Measurements from ENCODE around the gene EMSY. TPM values are rescaled to one million over a fixed set of nuclear protein-coding genes. Genes with fewer than 3 reads are reported as not detected.

The EMSY gene
- total and polyA plus RNA-seq, 2 of the 8 experiments (the other 6 are each of a cell fraction or from before 2014, with no cell fraction given): 29.6 to 34.6 TPM

GRCh38 chr11:76589964-76590950 lies 145.4 kb downstream of the EMSY start:
- no peak overlapping the region for H2BK20ac ChIP-seq (ENCODE audit: low read length)
- no peak for TF ChIP-seq RXRA (IDR thresholded peaks at IDR 0.05; ENCODE audit: insufficient read depth, low read depth, low read length)
- no peak for TF ChIP-seq RFX5 (IDR thresholded peaks at IDR 0.05; ENCODE audit: borderline replicate concordance, low read depth, low read length)
- no peaks in the 10 kb centered on the region for H3K36me3 ChIP-seq (ENCODE audit: control insufficient read depth in 2 of 4, insufficient read depth in 4 of 4, low read length in 3 of 4)
- H3K79me1 ChIP-seq (ENCODE audit: low read depth, low read length): no peaks in the 10 kb centered on the region
- no peak overlapping the region; the same call in 1 of the 2 replicates for H4K8ac ChIP-seq (ENCODE audit: extremely low read depth, insufficient read depth, low read length)
- FAIRE-seq: no peak
- no peak overlapping the region for H2BK5ac ChIP-seq (ENCODE audit: low read depth, low read length)
- no peaks in the 10 kb centered on the region for H4K20me1 ChIP-seq (replicated peaks in 1 of 2; ENCODE audit: control insufficient read depth in 1 of 2, insufficient read depth in 2 of 2, low read length in 2 of 2)
- CTCF ChIA-PET (ENCODE audit: partially characterized antibody): interaction anchor here (0.7 to 3.9 kb wide), 5 partner anchors 9 to 99 kb away, joined by 3 to 26 read pairs (median 4); no protein-coding TSS in a partner anchor
- no peak overlapping the region for H3K27ac ChIP-seq (ENCODE audit: low read depth, low read length)
- no peak overlapping the region for H2BK15ac ChIP-seq (ENCODE audit: low read length)
- H3K4me2 ChIP-seq (ENCODE audit: insufficient read depth in 1 of 2, low read depth in 2 of 2, low read length in 2 of 2): no peak overlapping the region
- no peaks in the 10 kb centered on the region for H3K27me3 ChIP-seq (replicated peaks in 1 of 4; ENCODE audit: control insufficient read depth in 3 of 4, extremely low read depth in 1 of 4, insufficient read depth in 3 of 4, low read length in 3 of 4)
- no peak overlapping the region for H2AK5ac ChIP-seq (ENCODE audit: low read depth, low read length)
- no peaks in the 10 kb centered on the region; a peak in 1 of 7 replicates for H3K4me1 ChIP-seq (replicated peaks in 1 of 4; ENCODE audit: control insufficient read depth in 3 of 4, insufficient read depth in 4 of 4, low read length in 3 of 4)
- H3K56ac ChIP-seq (replicated peaks; ENCODE audit: insufficient read length, low read depth, low read length): no peak overlapping the region
- no peak overlapping the region for H3K23ac ChIP-seq (ENCODE audit: insufficient read length)
- no peaks in the 10 kb centered on the region for H3K9me3 ChIP-seq (ENCODE audit: insufficient read depth in 2 of 2, low read depth in 1 of 2, low read length in 1 of 2)
- POLR2A ChIA-PET (ENCODE audit: partially characterized antibody): interaction anchor here (1.2 kb wide), 1 partner anchor 100 kb away, joined by 3 read pairs; no protein-coding TSS in a partner anchor
- no peak overlapping the region; a peak in 1 of 7 replicates for H3K9ac ChIP-seq (replicated peaks in 1 of 4; ENCODE audit: extremely low read depth in 1 of 4, low read depth in 3 of 4, low read length in 3 of 4)
- no peak overlapping the region for H3K14ac ChIP-seq (ENCODE audit: insufficient read length)
- no peak overlapping the region for H2BK12ac ChIP-seq (ENCODE audit: low read depth, low read length)
- no peak overlapping the region for H4K5ac ChIP-seq (ENCODE audit: insufficient read length, low read depth, low read length)
- H3K79me2 ChIP-seq (ENCODE audit: control insufficient read depth in 1 of 2, insufficient read depth in 2 of 2, low read length in 2 of 2): no peaks in the 10 kb centered on the region
- no peak overlapping the region for H3K4ac ChIP-seq (replicated peaks; ENCODE audit: insufficient read length, low read depth, low read length)
- H3K23me2 ChIP-seq (ENCODE audit: low read depth, low read length): no peaks in the 10 kb centered on the region; the same call in 1 of the 2 replicates
- WGBS, 2 experiments (ENCODE audit: extremely low coverage in 1 of 2, insufficient coverage in 1 of 2, insufficient read length in 1 of 2, insufficient replicate concordance in 2 of 2, low coverage in 1 of 2, low lambda C conversion rate in 2 of 2, missing lambda C conversion rate in 1 of 2): 83% methylated on average over 8 of the region's 9 CpGs; no CpG with 5 or more reads in 1 of the 2 experiments
- H2BK120ac ChIP-seq (replicated peaks; ENCODE audit: low read depth, low read length): no peak overlapping the region
- no peak overlapping the region for H4K91ac ChIP-seq (replicated peaks; ENCODE audit: insufficient read length, low read length)
- no peak overlapping the region for H3K4me3 ChIP-seq (ENCODE audit: extremely low read depth in 1 of 4, insufficient read depth in 2 of 4, low read depth in 3 of 4, low read length in 4 of 4)
- no peak for DNase-seq (ENCODE audit: low read depth in 1 of 2, low spot score in 2 of 2)
- no peak overlapping the region for H3K18ac ChIP-seq (ENCODE audit: extremely low read depth, low read length)
- H2AFZ ChIP-seq (ENCODE audit: low read length): no peak overlapping the region
